Tibial artery (tissue), 4 donors: ENCODE results near the gene DNER.

Experiments used
- DNase-seq, 2 donors: peaks; one replicate each; pipeline ENCODE4 v3.0.0-alpha.2; 2019
- H3K27ac ChIP-seq, 2 donors: fragments of 200-600 bp; sonication (generic) in 1 of 2; 1 replicate in 1 of 2; 2 replicates in 1 of 2; pipeline ENCODE4 v1.5.1; 2018 to 2019; ENCODE audit warnings: mild to moderate bottlenecking in 1 of 2
- H3K27me3 ChIP-seq, 2 donors: fragments of 200-600 bp; sonication (generic) in 1 of 2; one replicate each; pipeline versions ENCODE4 v1.5.1 to v1.6.0; 2016 to 2019
- H3K36me3 ChIP-seq, 3 donors: fragments of 200-600 bp; sonication (generic) in 2 of 3; one replicate each; pipeline ENCODE4 v1.5.1; 2016 to 2019; ENCODE audit warnings: mild to moderate bottlenecking in 2 of 3
- H3K4me1 ChIP-seq, 4 donors: fragments of 200-600 bp; sonication (generic) in 2 of 4; 1 replicate in 3 of 4; 2 replicates in 1 of 4; pipeline ENCODE4 v1.5.1; 2016 to 2019
- H3K4me3 ChIP-seq, 2 donors: fragments of 200-600 bp; sonication (generic) in 1 of 2; 1 replicate in 1 of 2; 2 replicates in 1 of 2; pipeline ENCODE4 v1.5.1; 2018 to 2019; ENCODE audit warnings: mild to moderate bottlenecking in 2 of 2
- H3K9me3 ChIP-seq, 3 donors: fragments of 200-600 bp; sonication (generic) in 1 of 3; one replicate each; pipeline ENCODE4 v1.5.1; 2016 to 2019
- intact Hi-C: fragments of 100-400 bp; cut with DNase I; formaldehyde crosslinking; loops from one replicate; pipeline ENCODE4 v1.15.0; 2023; ENCODE audit warnings: low total_unique reads
- TF ChIP-seq, protein P1 (sequence below), 2 experiments: fragments of 200-600 bp in 1 of 2; fragments of 450-650 bp in 1 of 2; IDR thresholded peaks; one replicate each; pipeline ENCODE4 v1.5.1; 2017 to 2019; ENCODE audit warnings: antibody characterized with exemption in 2 of 2, mild to moderate bottlenecking in 1 of 2, moderate library complexity in 1 of 2

The DNER gene

DNA sequence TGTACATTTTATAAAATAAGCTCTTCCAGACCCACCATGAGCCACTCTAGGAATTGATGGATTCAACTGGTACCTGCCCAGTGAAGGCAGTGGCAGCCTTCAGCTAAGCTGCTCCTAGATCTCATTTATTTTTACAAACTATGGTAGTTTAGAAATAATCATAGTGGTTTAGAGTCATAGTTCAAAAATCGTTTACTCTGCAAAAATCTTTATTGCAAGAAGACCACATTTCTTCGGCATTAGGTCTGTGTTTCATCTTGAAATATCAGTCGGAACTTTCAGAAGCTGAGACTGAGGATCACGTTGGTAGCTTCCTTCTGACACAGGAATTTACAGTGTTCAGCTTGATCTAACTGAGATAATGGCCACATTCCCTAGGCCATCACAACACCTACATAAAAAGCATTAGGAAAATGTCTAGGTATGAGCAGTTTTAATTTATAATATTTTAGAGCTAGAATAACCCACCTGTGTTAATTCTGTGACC, 237.0 kb downstream of the DNER start:
- intact Hi-C loops: no loop called here
- TF ChIP-seq, protein P1, sequence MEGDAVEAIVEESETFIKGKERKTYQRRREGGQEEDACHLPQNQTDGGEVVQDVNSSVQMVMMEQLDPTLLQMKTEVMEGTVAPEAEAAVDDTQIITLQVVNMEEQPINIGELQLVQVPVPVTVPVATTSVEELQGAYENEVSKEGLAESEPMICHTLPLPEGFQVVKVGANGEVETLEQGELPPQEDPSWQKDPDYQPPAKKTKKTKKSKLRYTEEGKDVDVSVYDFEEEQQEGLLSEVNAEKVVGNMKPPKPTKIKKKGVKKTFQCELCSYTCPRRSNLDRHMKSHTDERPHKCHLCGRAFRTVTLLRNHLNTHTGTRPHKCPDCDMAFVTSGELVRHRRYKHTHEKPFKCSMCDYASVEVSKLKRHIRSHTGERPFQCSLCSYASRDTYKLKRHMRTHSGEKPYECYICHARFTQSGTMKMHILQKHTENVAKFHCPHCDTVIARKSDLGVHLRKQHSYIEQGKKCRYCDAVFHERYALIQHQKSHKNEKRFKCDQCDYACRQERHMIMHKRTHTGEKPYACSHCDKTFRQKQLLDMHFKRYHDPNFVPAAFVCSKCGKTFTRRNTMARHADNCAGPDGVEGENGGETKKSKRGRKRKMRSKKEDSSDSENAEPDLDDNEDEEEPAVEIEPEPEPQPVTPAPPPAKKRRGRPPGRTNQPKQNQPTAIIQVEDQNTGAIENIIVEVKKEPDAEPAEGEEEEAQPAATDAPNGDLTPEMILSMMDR (IDR thresholded peaks at IDR 0.05): no peak
- H3K27me3 ChIP-seq: no peaks in the 10 kb centered on the region

DNA sequence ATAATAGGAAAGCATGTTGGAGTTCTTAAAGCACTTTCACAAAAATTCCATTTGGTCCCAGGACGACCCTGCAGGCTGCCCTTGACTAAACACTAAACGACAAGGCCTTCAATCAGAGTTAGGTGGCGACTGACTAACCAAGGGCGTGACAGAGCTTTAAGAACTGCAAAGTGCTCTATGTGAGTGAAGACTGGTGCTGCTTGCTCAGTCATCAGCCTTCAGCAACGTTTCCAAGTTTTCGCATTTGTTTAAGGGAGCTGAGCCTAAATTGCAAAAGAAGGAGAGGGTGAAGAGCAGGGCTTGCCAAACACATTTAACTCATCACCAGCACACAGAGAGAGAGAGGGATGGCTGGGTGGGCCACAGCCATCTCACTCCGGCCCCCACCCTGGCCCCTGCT, 238.6 kb downstream of the DNER start:
- Histone ChIP-seq H3K4me3 (no peak overlapping the region), H3K27me3 (no peaks in the 10 kb centered on the region), H3K27ac (no peak overlapping the region), H3K36me3 (no peaks in the 10 kb centered on the region), H3K9me3 (no peaks in the 10 kb centered on the region), H3K4me1 (no peaks in the 10 kb centered on the region)
- intact Hi-C loops: no loop called here
- no peak for DNase-seq
- TF ChIP-seq, protein P1 (IDR thresholded peaks at IDR 0.05): no peak

More for the DNA sequence above, 237.0 kb downstream of the DNER start:
- Histone ChIP-seq H3K4me1 (no peaks in the 10 kb centered on the region), H3K9me3 (no peaks in the 10 kb centered on the region), H3K4me3 (no peak overlapping the region), H3K27ac (no peak overlapping the region), H3K36me3 (no peaks in the 10 kb centered on the region)
- no peak for DNase-seq

DNA sequence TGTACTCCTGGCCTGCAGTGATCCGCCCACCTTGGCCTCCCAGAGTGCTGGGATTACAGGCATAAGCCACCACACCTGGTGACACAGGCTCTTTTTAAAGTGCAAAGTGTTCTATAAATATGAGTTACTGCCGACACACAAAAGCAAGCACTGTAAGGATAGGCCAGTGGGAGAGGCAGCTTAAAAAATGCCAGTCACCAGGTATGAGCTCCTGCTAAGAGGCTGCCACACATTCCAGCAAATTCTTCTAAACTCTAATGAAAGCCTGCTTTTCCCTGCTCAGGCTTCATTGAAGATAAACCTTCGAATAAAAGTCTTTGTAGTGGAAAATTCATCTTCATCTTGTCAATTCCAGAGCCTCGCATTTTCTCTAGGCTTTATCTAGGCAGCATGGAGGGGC, 240.2 kb downstream of the DNER start:
- intact Hi-C loops: no loop called here

DNA sequence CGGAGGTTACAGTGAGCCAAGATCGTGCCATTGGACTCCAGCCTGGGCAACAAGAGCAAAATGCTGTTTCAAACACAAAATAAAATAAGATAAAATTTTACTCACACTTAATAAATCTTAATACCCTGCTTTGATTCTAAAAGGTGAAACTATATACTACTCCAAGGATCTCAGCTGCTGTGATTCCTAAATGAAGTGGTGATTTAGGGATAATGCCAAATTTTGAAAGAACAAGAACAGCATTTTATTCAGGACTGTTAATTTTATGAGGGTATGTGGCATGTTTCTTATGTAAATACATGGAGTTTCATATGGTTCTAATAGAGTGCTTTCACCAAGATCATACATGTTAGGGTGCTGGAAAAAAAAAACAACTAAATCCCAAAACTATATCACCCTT, 243.6 kb downstream of the DNER start:
- H3K4me3 ChIP-seq: no peak overlapping the region
- H3K4me1 ChIP-seq: no peaks in the 10 kb centered on the region
- TF ChIP-seq, protein P1 (IDR thresholded peaks at IDR 0.05): no peak
- H3K27me3 ChIP-seq: no peaks in the 10 kb centered on the region
- intact Hi-C loops: no loop called here
- DNase-seq: no peak
- no peaks in the 10 kb centered on the region for H3K36me3 ChIP-seq
- no peak overlapping the region for H3K27ac ChIP-seq
- H3K9me3 ChIP-seq: no peaks in the 10 kb centered on the region

More for the DNA sequence above, 240.2 kb downstream of the DNER start:
- no peak overlapping the region for H3K27ac ChIP-seq
- no peaks in the 10 kb centered on the region for H3K27me3 ChIP-seq
- no peaks in the 10 kb centered on the region for H3K4me1 ChIP-seq
- no peak for DNase-seq
- H3K36me3 ChIP-seq: no peaks in the 10 kb centered on the region
- no peaks in the 10 kb centered on the region for H3K9me3 ChIP-seq
- no peak overlapping the region for H3K4me3 ChIP-seq
- TF ChIP-seq, protein P1 (IDR thresholded peaks at IDR 0.05): no peak

DNA sequence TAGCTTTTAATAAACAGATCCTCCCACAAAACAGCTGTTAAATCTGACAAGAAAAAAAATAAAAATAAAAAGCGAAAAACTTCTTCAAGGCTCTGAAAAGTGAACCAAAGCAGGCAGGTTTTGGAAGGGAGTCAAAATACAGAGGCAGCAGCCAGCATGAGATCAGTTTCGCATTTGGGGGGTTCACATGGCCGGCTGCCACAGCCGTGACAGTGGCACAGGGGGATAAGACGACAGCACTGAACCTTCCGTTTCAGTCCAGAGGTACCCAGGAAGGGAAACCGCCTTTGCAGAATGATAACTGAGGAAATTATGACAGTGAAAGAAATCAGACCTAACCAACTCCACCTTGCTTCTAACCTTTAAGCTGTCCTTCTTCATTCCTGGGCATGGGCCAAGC, 246.6 kb downstream of the DNER start:
- no peak for DNase-seq
- H3K9me3 ChIP-seq: no peaks in the 10 kb centered on the region
- H3K27me3 ChIP-seq: no peaks in the 10 kb centered on the region
- no peaks in the 10 kb centered on the region for H3K36me3 ChIP-seq
- intact Hi-C loops: no loop called here
- TF ChIP-seq, protein P1 (IDR thresholded peaks at IDR 0.05): no peak
- no peak overlapping the region for H3K4me3 ChIP-seq
- H3K27ac ChIP-seq: no peak overlapping the region
- no peaks in the 10 kb centered on the region for H3K4me1 ChIP-seq

DNA sequence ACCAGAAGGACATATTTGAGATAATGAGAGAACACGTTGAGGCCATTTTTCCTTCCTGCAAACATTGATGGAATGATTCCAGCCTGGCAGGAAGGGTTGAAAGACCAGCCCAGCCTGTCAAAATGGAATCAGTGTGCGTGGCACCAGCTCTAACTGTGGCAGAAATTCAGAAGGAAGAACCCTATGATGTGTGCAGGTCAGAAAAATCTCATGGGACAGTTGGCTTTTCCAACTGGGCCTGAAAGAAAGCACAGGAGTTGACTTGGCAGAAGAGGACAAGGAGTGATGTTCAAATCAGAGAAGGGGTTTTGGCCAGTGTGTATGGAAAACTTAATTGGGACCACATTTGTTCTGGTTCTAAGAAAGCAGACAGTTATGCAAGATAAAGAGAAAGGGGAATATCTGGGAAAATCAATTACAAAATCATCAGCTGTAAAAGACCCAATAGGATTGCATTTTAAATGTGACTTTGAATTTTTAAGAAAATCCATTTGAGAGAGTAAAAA, 250.5 kb downstream of the DNER start:
- Histone ChIP-seq H3K9me3 (no peaks in the 10 kb centered on the region), H3K36me3 (no peaks in the 10 kb centered on the region), H3K4me3 (no peak overlapping the region), H3K27me3 (no peaks in the 10 kb centered on the region), H3K27ac (no peak overlapping the region), H3K4me1 (no peaks in the 10 kb centered on the region)
- DNase-seq: peak in 1 of 2 donors; percentile 34
- intact Hi-C loops: no loop called here
- TF ChIP-seq, protein P1 (IDR thresholded peaks at IDR 0.05): no peak
